ENCODE results near the gene GJD4.

Gene GJD4

DNA sequence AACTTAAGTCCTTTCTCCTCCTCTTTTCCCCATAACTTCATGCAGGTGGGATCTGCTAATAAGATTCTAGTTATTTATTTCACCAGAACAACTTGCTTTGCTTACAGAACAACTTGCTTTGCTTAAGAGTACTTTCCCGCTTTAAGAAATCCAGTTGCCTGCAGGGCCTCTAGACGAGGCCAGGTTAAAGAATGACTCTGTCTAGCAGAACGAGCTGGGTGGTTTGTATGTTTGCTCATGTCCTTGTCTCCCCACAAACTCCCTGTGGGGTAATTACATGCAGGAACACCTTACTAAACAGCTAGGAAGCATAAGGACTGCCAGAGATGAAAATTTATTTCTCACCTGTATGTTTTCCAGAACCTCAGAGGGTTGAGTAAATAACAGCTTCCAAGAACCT, 45.8 kb downstream of the GJD4 start:
- DNase-seq (ENCODE audit: low read depth in 4 of 4, low spot score in 1 of 4) = no peak

GRCh38 chr10:35652824-35653223, 47.7 kb downstream of the GJD4 start:
- DNase-seq (ENCODE audit: low read depth in 4 of 4, low spot score in 1 of 4) = no peak

- no peak for DNase-seq (ENCODE audit: low read depth in 4 of 4, low spot score in 1 of 4)
Observed at GRCh38 chr10:35657621-35658020, 52.5 kb downstream of the GJD4 start.
